ENCODE results near the gene PTPRM. TPM values are rescaled to one million over a fixed set of nuclear protein-coding genes. Genes with fewer than 3 reads are reported as not detected.

The PTPRM gene
- total RNA-seq, 4 donors from 2014 or later, result 21.4 to 41.8 (median 29.6) TPM

DNA sequence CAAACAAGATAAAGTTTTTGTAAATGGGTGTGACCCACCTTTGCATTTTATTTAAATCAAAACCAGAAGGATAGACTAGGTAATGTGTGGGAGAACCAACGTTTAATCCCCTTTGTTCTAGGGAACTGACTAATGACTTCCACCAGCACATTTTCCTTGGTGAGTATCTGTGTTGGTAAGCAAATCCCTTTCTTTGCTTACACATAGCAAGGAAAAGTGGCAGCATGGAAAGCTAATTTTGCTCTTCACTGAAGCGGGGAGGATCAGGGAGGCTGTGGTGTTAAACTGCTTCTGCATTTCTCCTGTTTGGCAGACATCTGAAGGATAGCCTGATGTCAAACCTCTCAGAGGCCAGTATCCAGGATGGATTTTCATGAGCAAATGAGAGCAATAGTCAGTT is 331.1 kb downstream of the PTPRM start:
- WGBS, 2 donors, result 61 to 62% methylated on average over 2 of the region's 2 CpGs
- no peak for TF ChIP-seq POLR2A (IDR thresholded peaks at IDR 0.05)
- no peak for TF ChIP-seq CTCF (IDR thresholded peaks at IDR 0.05)
- H3K4me3 ChIP-seq (ENCODE audit: low read depth, poor library complexity, severe bottlenecking), result no peak overlapping the region
- no peak for DNase-seq (ENCODE audit: low spot score in 2 of 2)
- intact Hi-C loops (cut with DNase I; ENCODE audit: low total_unique reads), result no loop called here

- WGBS, 2 donors, result 93 to 94% methylated on average over 5 of the region's 5 CpGs
- no peak for DNase-seq (ENCODE audit: low spot score in 2 of 2)
- H3K4me3 ChIP-seq (ENCODE audit: low read depth, poor library complexity, severe bottlenecking), result no peak overlapping the region
- intact Hi-C loops (cut with DNase I; ENCODE audit: low total_unique reads), result no loop called here
- no peak for TF ChIP-seq POLR2A (IDR thresholded peaks at IDR 0.05)
- no peak for TF ChIP-seq CTCF (IDR thresholded peaks at IDR 0.05)
Measured at GRCh38 chr18:7899078-7899477, 332.0 kb downstream of the PTPRM start.

DNA sequence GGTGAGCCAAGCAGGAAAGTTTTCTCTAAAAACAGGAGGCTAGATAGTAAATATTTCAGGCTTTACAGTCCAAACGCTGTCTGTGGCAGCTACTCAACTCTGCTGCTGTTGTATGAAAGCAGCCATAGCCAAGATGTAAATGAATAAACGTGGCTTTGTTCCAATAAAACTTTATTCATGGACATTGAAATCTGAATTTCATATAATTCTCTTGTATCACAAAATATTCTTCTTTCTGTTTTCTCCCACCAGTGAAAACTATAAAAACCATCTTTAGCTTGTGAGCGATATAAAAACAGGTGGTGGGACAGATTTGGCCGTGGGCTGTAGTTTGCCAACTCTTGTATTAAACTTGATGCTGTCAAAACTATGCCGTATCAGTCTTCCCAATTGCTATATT is 333.0 kb downstream of the PTPRM start:
- no peak overlapping the region for H3K4me3 ChIP-seq (ENCODE audit: low read depth, poor library complexity, severe bottlenecking)
- no peak for DNase-seq (ENCODE audit: low spot score in 2 of 2)
- 85 to 87% methylated on average over 5 of the region's 5 CpGs for WGBS, 2 donors
- TF ChIP-seq POLR2A (IDR thresholded peaks at IDR 0.05) (no peak), CTCF (IDR thresholded peaks at IDR 0.05) (no peak)
- intact Hi-C loops (cut with DNase I; ENCODE audit: low total_unique reads), result no loop called here

- no peak for DNase-seq (ENCODE audit: low spot score in 2 of 2)
- intact Hi-C loops (cut with DNase I; ENCODE audit: low total_unique reads), result no loop called here
- 83 to 94% methylated on average over 1 of the region's 1 CpG for WGBS, 2 donors
- no peak overlapping the region for H3K4me3 ChIP-seq (ENCODE audit: low read depth, poor library complexity, severe bottlenecking)
- TF ChIP-seq POLR2A (IDR thresholded peaks at IDR 0.05) (no peak), CTCF (IDR thresholded peaks at IDR 0.05) (no peak)
Measured at GRCh38 chr18:7901657-7902056, 334.5 kb downstream of the PTPRM start.

DNA sequence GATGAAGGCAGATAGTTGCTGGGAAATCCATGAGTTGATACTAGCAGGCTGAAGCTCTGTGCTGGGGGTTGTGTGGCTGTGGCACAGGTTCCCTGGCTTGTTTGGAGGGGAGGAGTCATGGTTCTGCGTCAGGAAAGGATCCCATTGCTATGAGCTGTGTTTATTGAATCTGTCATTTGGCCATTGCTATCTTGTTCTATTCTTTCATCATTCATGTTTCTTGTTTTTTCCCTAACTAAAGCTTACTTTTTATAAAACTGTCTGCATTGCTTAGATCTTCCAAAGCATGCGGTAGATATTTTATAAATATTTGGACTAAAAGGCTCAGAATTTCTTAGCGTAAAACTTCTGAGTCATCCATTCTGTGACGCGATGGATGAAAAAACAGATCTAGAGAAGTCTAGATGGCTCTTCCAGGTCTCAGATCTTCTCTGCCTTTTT is 335.3 kb downstream of the PTPRM start:
- 87 to 88% methylated on average over 5 of the region's 5 CpGs for WGBS, 2 donors
- intact Hi-C loops (cut with DNase I; ENCODE audit: low total_unique reads), result no loop called here
- H3K4me3 ChIP-seq (ENCODE audit: low read depth, poor library complexity, severe bottlenecking), result no peak overlapping the region
- no peak for DNase-seq (ENCODE audit: low spot score in 2 of 2)
- TF ChIP-seq CTCF (IDR thresholded peaks at IDR 0.05), result no peak

- TF ChIP-seq POLR2A (IDR thresholded peaks at IDR 0.05) (no peak), CTCF (IDR thresholded peaks at IDR 0.05) (no peak)
- no peak overlapping the region for H3K4me3 ChIP-seq (ENCODE audit: low read depth, poor library complexity, severe bottlenecking)
- no peak for DNase-seq (ENCODE audit: low spot score in 2 of 2)
- intact Hi-C loops (cut with DNase I; ENCODE audit: low total_unique reads), result no loop called here
- WGBS, 2 donors, result 89 to 99% methylated on average over 2 of the region's 2 CpGs
Measured at GRCh38 chr18:7904529-7904928, 337.4 kb downstream of the PTPRM start.

Data from lower leg skin (tissue), 4 donors.